Measurements from ENCODE around the gene HNRNPK. TPM values are rescaled to one million over a fixed set of nuclear protein-coding genes. Genes with fewer than 3 reads are reported as not detected.
A peak's percentile ranks its signal among the peaks of the same experiment; 100 is the strongest.

Gene HNRNPK
- total RNA-seq, 4 donors from 2014 or later: 282 to 404 (median 349) TPM

DNA sequence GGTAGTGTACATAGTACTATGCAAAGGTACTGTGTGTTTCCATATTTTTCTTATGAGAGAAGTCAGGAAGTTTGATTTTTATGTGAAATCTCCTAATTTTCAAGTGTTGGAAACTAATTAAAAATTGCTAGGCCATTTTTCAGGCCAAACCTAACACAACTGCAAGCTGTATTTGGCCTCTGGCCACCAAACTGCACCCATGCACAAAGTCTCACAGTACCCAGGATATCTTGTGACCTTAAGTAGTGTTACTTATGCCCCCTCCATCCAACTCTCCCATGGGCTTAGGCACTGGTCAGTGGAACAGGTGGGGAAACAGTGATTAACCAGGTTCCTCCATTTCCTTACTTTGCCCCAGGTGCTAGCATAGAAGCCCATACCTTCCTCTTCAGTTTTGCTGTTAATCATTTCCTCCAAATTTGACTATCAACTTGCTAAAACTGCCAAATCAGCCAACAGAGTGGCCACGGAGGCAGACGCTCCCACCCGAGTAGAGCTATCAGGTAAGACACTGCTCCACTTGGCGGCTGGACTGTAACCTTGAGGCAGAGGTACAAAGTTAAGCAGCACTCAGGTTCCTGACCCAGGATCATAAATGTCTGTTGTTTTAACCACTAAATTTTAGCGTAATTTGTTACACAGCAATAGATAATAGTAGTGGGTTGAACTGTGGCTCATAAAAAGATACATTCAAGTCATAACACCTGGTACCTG is 39.3 kb downstream of the HNRNPK start:
- H3K27ac ChIP-seq: no peak overlapping the region
- H3K27me3 ChIP-seq: no peaks in the 10 kb centered on the region
- no peaks in the 10 kb centered on the region for H3K9me3 ChIP-seq
- H3K4me3 ChIP-seq: no peak overlapping the region
- no peak for TF ChIP-seq EP300 (IDR thresholded peaks at IDR 0.05)
- TF ChIP-seq CTCF (IDR thresholded peaks at IDR 0.05): no peak
- no peak for TF ChIP-seq POLR2A (IDR thresholded peaks at IDR 0.05)
- no peak for DNase-seq (ENCODE audit: low spot score in 2 of 2)
- H3K4me1 ChIP-seq: no peaks in the 10 kb centered on the region
- WGBS, 2 donors: 86 to 91% methylated on average over 5 of the region's 5 CpGs
- peaks cover 0 to 74% (median 10%) of the 10 kb centered on the region in 3 donors for H3K36me3 ChIP-seq

GRCh38 chr9:83937861-83938455 is 42.1 kb downstream of the HNRNPK start:
- H3K9me3 ChIP-seq: no peaks in the 10 kb centered on the region
- H3K27me3 ChIP-seq: no peaks in the 10 kb centered on the region
- peak in 1 of 2 donors; percentile 50 for DNase-seq (ENCODE audit: low spot score in 2 of 2)
- H3K4me3 ChIP-seq: no peak overlapping the region
- H3K4me1 ChIP-seq: peaks cover 0 to 7% (median 0%) of the 10 kb centered on the region in 4 donors
- H3K36me3 ChIP-seq: peaks cover 0 to 47% (median 8%) of the 10 kb centered on the region in 3 donors
- WGBS, 2 donors: 34 to 49% methylated on average over 1 of the region's 1 CpG
- TF ChIP-seq POLR2A (IDR thresholded peaks at IDR 0.05): no peak
- peak; percentile 33 to 77 (median 62) for TF ChIP-seq CTCF (IDR thresholded peaks at IDR 0.05)
- H3K27ac ChIP-seq: no peak overlapping the region

GRCh38 chr9:83936523-83936922 is 43.5 kb downstream of the HNRNPK start:
- H3K9me3 ChIP-seq: no peaks in the 10 kb centered on the region
- 74 to 88% methylated on average over 6 of the region's 6 CpGs for WGBS, 2 donors
- H3K27me3 ChIP-seq: no peaks in the 10 kb centered on the region
- H3K27ac ChIP-seq: no peak overlapping the region
- TF ChIP-seq CTCF (IDR thresholded peaks at IDR 0.05) (no peak), POLR2A (IDR thresholded peaks at IDR 0.05) (no peak), EP300 (IDR thresholded peaks at IDR 0.05) (no peak)
- H3K4me3 ChIP-seq: no peak overlapping the region
- peaks cover 0 to 33% (median 6%) of the 10 kb centered on the region in 3 donors for H3K36me3 ChIP-seq
- DNase-seq (ENCODE audit: low spot score in 2 of 2): no peak
- peaks cover 0 to 7% (median 0%) of the 10 kb centered on the region in 4 donors for H3K4me1 ChIP-seq

DNA sequence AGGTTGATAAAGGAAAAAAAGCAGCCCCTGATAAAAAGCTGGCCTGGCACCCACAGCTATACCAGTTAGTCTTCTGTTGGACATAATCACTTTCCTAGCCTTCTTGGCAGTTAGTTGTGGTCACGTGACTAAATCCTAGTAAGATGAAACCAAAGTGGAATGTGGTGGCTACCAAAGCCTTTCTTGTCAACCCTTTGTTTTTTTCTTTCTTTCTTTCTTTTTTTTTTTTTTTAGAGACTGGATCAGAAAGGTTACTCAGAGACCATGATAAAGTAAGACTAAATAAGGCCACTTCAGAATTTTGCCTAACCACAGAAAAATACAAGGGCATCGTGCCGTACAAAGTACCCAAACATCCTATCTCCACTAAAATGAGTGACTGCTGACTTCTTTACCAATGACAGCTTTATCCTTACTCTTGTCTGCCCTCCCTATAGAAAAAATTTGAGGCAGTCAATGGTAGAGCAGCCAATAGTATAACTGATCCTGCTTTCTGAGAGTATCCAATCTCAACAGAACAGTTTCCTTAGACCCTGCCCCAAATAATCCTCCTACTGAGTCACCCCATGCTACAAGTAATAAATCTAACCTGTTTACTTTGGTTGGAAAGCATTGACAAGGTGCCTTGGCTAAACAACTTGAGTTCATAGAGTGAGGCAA is 44.6 kb downstream of the HNRNPK start:
- no peak for TF ChIP-seq EP300 (IDR thresholded peaks at IDR 0.05)
- TF ChIP-seq CTCF (IDR thresholded peaks at IDR 0.05): no peak
- no peak for TF ChIP-seq POLR2A (IDR thresholded peaks at IDR 0.05)
- Histone ChIP-seq H3K27me3 (no peaks in the 10 kb centered on the region), H3K27ac (no peak overlapping the region), H3K4me1 (peaks cover 0 to 7% (median 0%) of the 10 kb centered on the region in 4 donors), H3K36me3 (peaks cover 0 to 21% (median 0%) of the 10 kb centered on the region in 3 donors), H3K4me3 (no peak overlapping the region), H3K9me3 (no peaks in the 10 kb centered on the region)
- WGBS, 2 donors: 56 to 59% methylated on average over 3 of the region's 3 CpGs
- DNase-seq (ENCODE audit: low spot score in 2 of 2): no peak

Data from tibial nerve (tissue), 4 donors.